Heart right ventricle (tissue), 16 donors: ENCODE data around the gene TBCK. TPM values are rescaled to one million over a fixed set of nuclear protein-coding genes. Genes with fewer than 3 reads are reported as not detected.
A peak's percentile ranks its signal among the peaks of the same experiment; 100 is the strongest.
"Not testable (repeated sequence)": the region's sequence is repeated elsewhere in the genome, so short reads cannot be mapped to it uniquely, and the experiment has no call there.

Experiments
- ATAC-seq, 8 donors: fragments of 200-7000 bp; cut with Tn5 transposase; one replicate each; pipeline ENCODE4 v1.9.1; 2020; ENCODE audit warnings: mild to moderate bottlenecking in 8 of 8, moderate library complexity in 8 of 8, moderate number of reproducible peaks in 1 of 8
- DNase-seq, 2 donors: peaks; one replicate each; pipeline ENCODE4 v3.0.0-alpha.2; 2020
- H3K27ac ChIP-seq, 10 donors: fragments of 200-600 bp; sonication (generic) in 2 of 10; one replicate each; pipeline versions ENCODE4 v1.5.0 to v1.8.0; 2020 to 2022; ENCODE audit warnings: mild to moderate bottlenecking in 3 of 10
- H3K27me3 ChIP-seq, 7 donors: fragments of 200-600 bp; one replicate each; pipeline ENCODE4 v1.8.0; 2021 to 2022; ENCODE audit warnings: mild to moderate bottlenecking in 2 of 7
- H3K36me3 ChIP-seq, 9 donors: fragments of 200-600 bp; sonication (generic) in 1 of 9; one replicate each; pipeline versions ENCODE4 v1.5.0 to v1.8.0; 2020 to 2022; ENCODE audit warnings: mild to moderate bottlenecking in 2 of 9
- H3K4me1 ChIP-seq, 9 donors: fragments of 200-600 bp; sonication (generic) in 1 of 9; one replicate each; pipeline versions ENCODE4 v1.5.0 to v1.8.0; 2020 to 2022; ENCODE audit warnings: mild to moderate bottlenecking in 4 of 9
- H3K4me3 ChIP-seq, 10 donors: fragments of 200-600 bp; sonication (generic) in 2 of 10; one replicate each; pipeline versions ENCODE4 v1.5.0 to v1.8.0; 2020 to 2022; ENCODE audit warnings: mild to moderate bottlenecking in 7 of 10, moderate library complexity in 2 of 10
- H3K9me3 ChIP-seq, 11 donors: fragments of 200-600 bp in 10 of 11; sonication (generic) in 2 of 11; one replicate each; pipeline versions ENCODE4 v1.5.0 to v1.8.0; 2013 to 2022; ENCODE audit warnings: mild to moderate bottlenecking in 2 of 11, control low read depth in 1 of 11, moderate library complexity in 1 of 11
- CTCF ChIP-seq, 9 donors: fragments of 200-600 bp; sonication (generic) in 2 of 9; IDR thresholded peaks; one replicate each; pipeline versions ENCODE4 v1.5.0 to v1.8.0; 2021 to 2022; ENCODE audit warnings: antibody characterized with exemption in 9 of 9, mild to moderate bottlenecking in 5 of 9, moderate library complexity in 1 of 9
- WGBS, 2 donors: extraction: QIAGEN DNeasy Blood & Tissue Kit; methylation state at CpG; one replicate each; pipeline ENCODE4 v1.1.7; 2013; ENCODE audit warnings: inconsistent platforms in 1 of 2; 5-methylcytosine and 5-hydroxymethylcytosine counted together
- intact Hi-C, 10 donors: fragments of 100-400 bp; cut with DNase I; formaldehyde crosslinking; loops; one replicate each; pipeline versions ENCODE4 v1.11.1 to v1.14.2; 2022
- polyA plus RNA-seq, 2 donors: library from polyadenylated mRNA; stranded (reverse); fragments of 200-250 nt; gene quantifications; one replicate each; pipeline ENCODE4 v1.2.3, GENCODE V29; 2013
- total RNA-seq, 10 donors: library from RNA; stranded (reverse); fragmentation: NEBNext Ultra II Directional in 3 of 10; extraction: Animal tissue kit (Norgen Biotek cat#: 25700) in 3 of 10; gene quantifications; one replicate each; pipeline versions ENCODE4 v1.2.1 to v1.2.4, GENCODE V29; 2021 to 2023
- donor health status: Arrhythmogenic right ventricular cardiomyopathy.
- donor health status: ischemic (EF 13 %, LVEDD 7.1; RV severe dilation, severe dysfunction).
- donor health status: healthy with polysubstance abuse.
- donor health status: DM: no; HTN: yes; CAD: no.
- donor health status: DM: no; HTN: no; CAD: no.
- donor health status: ischemic (EF 25% LVEDD 6.9; RV normal size, moderate dysfunction).
- donor health status: ischemic (EF 25% LVEDD 5.7; RV mildly dilated, moderate dysfunction).
- donor health status: healthy.
- donor health status: DM: yes; HTN: yes; CAD: no.
- donor health status: Ischemic cardiomyopathy.
- donor health status: ischemic (EF 35%, LVEDD 5.7; RV mildly dilated, moderate dysfunction).
- donor health status: nonischemic (EF 11% LVEDD 7.7; RV severe dilation, severe dysfunction).
- donor health status: DM: yes; HTN: yes; CAD: no.
- donor health status: PGD.
- donor health status: ischemic (EF 29% LVEDD 5.4; RV normal size, mild dysfunction).
- donor health status: nonischemic (EF 23%, LVEDD 6.1; RV moderate dilation, normal function).

The TBCK gene
- total and polyA plus RNA-seq, 12 donors = 5.0 to 22.8 (median 17.4) TPM

DNA sequence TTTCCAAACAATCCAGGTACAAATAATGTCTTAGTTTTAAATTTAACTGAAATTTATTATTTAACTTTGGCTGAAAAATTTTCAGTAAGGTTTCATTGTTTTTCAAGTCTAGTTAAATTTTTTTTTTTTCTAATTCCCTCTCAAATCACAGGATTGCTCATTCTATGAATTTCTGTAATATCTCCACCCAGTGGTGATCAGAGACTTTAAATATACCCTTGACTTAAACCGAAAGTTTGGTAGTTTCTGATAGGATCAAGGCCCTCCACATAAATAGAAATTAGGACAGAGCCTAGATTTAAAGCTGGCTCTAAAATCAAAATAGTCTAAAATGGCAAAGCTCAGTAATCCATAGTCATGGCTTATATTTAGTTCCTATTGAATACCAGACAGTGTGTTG, 175.4 kb downstream of the TBCK start:
- 80 to 82% methylated on average over 1 of the region's 1 CpG for WGBS, 2 donors
- peaks cover 0 to 6% (median 0%) of the 10 kb centered on the region in 11 donors for H3K9me3 ChIP-seq
- H3K27ac ChIP-seq = no peak overlapping the region
- ATAC-seq = no peak
- no peaks in the 10 kb centered on the region for H3K27me3 ChIP-seq
- no peak for DNase-seq
- intact Hi-C loops = no loop called here
- H3K4me3 ChIP-seq = no peak overlapping the region
- H3K4me1 ChIP-seq = no peaks in the 10 kb centered on the region
- peaks cover 0 to 10% (median 0%) of the 10 kb centered on the region in 9 donors for H3K36me3 ChIP-seq
- peak in 2 of 9 donors; percentile 13 to 19 for TF ChIP-seq CTCF (IDR thresholded peaks at IDR 0.05)

- H3K27ac ChIP-seq = no peak overlapping the region
- peaks cover 0 to 8% (median 5%) of the 10 kb centered on the region in 11 donors for H3K9me3 ChIP-seq
- intact Hi-C loops = no loop called here
- DNase-seq = no peak
- no peak overlapping the region for H3K4me3 ChIP-seq
- no peak for TF ChIP-seq CTCF (IDR thresholded peaks at IDR 0.05)
- peaks cover 0 to 30% (median 0%) of the 10 kb centered on the region in 9 donors for H3K36me3 ChIP-seq
- ATAC-seq = no peak
- no peaks in the 10 kb centered on the region for H3K4me1 ChIP-seq
- no peaks in the 10 kb centered on the region for H3K27me3 ChIP-seq
Observed at GRCh38 chr4:106136777-106137331, 179.2 kb downstream of the TBCK start.

GRCh38 chr4:106132045-106132444, 184.0 kb downstream of the TBCK start:
- ATAC-seq = no peak
- DNase-seq = no peak
- Histone ChIP-seq H3K4me3 (no peak overlapping the region), H3K36me3 (peaks cover 0 to 30% (median 0%) of the 10 kb centered on the region in 9 donors), H3K27ac (no peak overlapping the region), H3K9me3 (peaks cover 0 to 12% (median 5%) of the 10 kb centered on the region in 11 donors), H3K4me1 (no peaks in the 10 kb centered on the region), H3K27me3 (no peaks in the 10 kb centered on the region)
- intact Hi-C loops = no loop called here
- TF ChIP-seq CTCF (IDR thresholded peaks at IDR 0.05) = no peak

DNA sequence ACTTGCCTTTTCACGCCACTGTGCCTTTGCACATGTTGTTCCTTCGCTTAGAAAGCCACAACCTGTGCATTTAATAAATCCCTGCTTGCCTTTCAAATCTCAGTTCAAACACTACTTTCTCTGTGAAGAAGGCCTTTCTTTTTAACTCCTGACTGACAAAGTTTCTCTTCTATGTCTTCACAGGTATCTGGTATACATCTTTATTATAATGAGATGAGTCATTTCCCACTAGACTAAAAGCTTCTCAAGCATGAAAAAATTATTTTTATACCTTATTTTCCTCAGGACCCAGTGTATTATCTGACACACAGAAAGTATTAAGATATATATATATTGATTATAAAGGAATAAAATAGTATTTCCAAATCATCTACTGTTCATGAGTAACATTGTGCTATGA, 189.9 kb downstream of the TBCK start:
- Histone ChIP-seq H3K9me3 (no peaks in the 10 kb centered on the region), H3K4me1 (no peaks in the 10 kb centered on the region), H3K27ac (no peak overlapping the region), H3K36me3 (peaks cover 0 to 11% (median 0%) of the 10 kb centered on the region in 9 donors), H3K27me3 (no peaks in the 10 kb centered on the region), H3K4me3 (no peak overlapping the region)
- DNase-seq = no peak
- intact Hi-C loops = no loop called here
- no peak for TF ChIP-seq CTCF (IDR thresholded peaks at IDR 0.05)
- 99% methylated on average over 2 of the region's 2 CpGs for WGBS, 2 donors
- no peak for ATAC-seq

GRCh38 chr4:106119949-106120555, 196.0 kb downstream of the TBCK start:
- H3K4me3 ChIP-seq, H3K9me3 ChIP-seq, H3K4me1 ChIP-seq, H3K27ac ChIP-seq, intact Hi-C loops, ATAC-seq, H3K27me3 ChIP-seq, DNase-seq: not testable (repeated sequence)
- H3K36me3 ChIP-seq = peaks cover 0 to 18% (median 11%) of the 10 kb centered on the region in 9 donors
- 98% methylated on average over 25 of the region's 28 CpGs for WGBS, 2 donors
